Natural killer cell (primary cell): ENCODE results near the gene RPAP2. TPM values are rescaled to one million over a fixed set of nuclear protein-coding genes. Genes with fewer than 3 reads are reported as not detected.

Source experiments
- ATAC-seq, 3 donors: fragments of 150-1000 bp in 2 of 3; fragments of 200-7000 bp in 1 of 3; cut with Tn5 transposase; 1 replicate in 1 of 3; 2 replicates in 2 of 3; pipeline ENCODE4 v1.10.0; 2021; ENCODE audit warnings: mild to moderate bottlenecking in 2 of 3, moderate library complexity in 2 of 3
- DNase-seq, 2 donors: peaks; one replicate each; pipeline versions ENCODE4 v3.0.0 to v3.0.0-alpha.2; 2013 to 2021; ENCODE audit warnings: mixed read lengths in 1 of 2
- H3K27ac ChIP-seq: one replicate; pipeline ENCODE4 v1.5.1; 2013; ENCODE audit warnings: mild to moderate bottlenecking, low read length
- H3K27me3 ChIP-seq: one replicate; pipeline ENCODE4 v1.6.1; 2013; ENCODE audit warnings: low read length; ENCODE audit not compliant: control insufficient read depth, insufficient read depth
- H3K36me3 ChIP-seq: one replicate; pipeline ENCODE4 v1.6.1; 2013; ENCODE audit warnings: low read length; ENCODE audit not compliant: control insufficient read depth, insufficient read depth
- H3K4me1 ChIP-seq: one replicate; pipeline ENCODE4 v1.6.1; 2013; ENCODE audit warnings: low read length; ENCODE audit not compliant: control insufficient read depth, insufficient read depth
- H3K4me3 ChIP-seq: one replicate; pipeline ENCODE4 v1.5.1; 2013; ENCODE audit warnings: low read length
- H3K9me3 ChIP-seq: one replicate; pipeline ENCODE4 v1.6.1; 2013; ENCODE audit warnings: low read length; ENCODE audit not compliant: control insufficient read depth, insufficient read depth
- H3K27ac Mint-ChIP-seq, 2 donors: one replicate each; pipeline ENCODE4 v1.8.0; 2022; ENCODE audit warnings: mild to moderate bottlenecking in 2 of 2, mixed read lengths in 2 of 2, moderate library complexity in 1 of 2
- H3K27me3 Mint-ChIP-seq, 2 donors: one replicate each; pipeline ENCODE4 v1.8.0; 2022; ENCODE audit warnings: low read depth in 2 of 2, mixed read lengths in 2 of 2
- H3K36me3 Mint-ChIP-seq: one replicate; pipeline ENCODE4 v1.8.0; 2022; ENCODE audit warnings: mixed read lengths
- H3K4me1 Mint-ChIP-seq, 2 donors: one replicate each; pipeline ENCODE4 v1.8.0; 2022; ENCODE audit warnings: mixed read lengths in 2 of 2
- H3K4me3 Mint-ChIP-seq: one replicate; pipeline ENCODE4 v1.8.0; 2022; ENCODE audit warnings: mild to moderate bottlenecking, moderate library complexity, mixed read lengths
- H3K9me3 Mint-ChIP-seq, 2 donors: one replicate each; pipeline ENCODE4 v1.8.0; 2022; ENCODE audit warnings: mixed read lengths in 2 of 2
- CTCF ChIP-seq: fragments of 200-600 bp; IDR thresholded peaks from one replicate; pipeline ENCODE4 v1.8.0; 2022; ENCODE audit warnings: antibody characterized with exemption
- WGBS: methylation state at CpG from one replicate; pipeline ENCODE4 v1.1.7; 2013; ENCODE audit warnings: missing lambda C conversion rate; ENCODE audit not compliant: insufficient coverage; 5-methylcytosine and 5-hydroxymethylcytosine counted together
- intact Hi-C: fragments of 100-400 bp; cut with micrococcal nuclease; formaldehyde crosslinking; loops from one replicate; pipeline ENCODE4 v1.14.2; 2022
- total RNA-seq, 4 donors: library from RNA; stranded (reverse); fragments of 120-200 nt in 1 of 4; gene quantifications; one replicate each; pipeline versions ENCODE4 v1.2.3 to v1.2.4, GENCODE V29; 2013 to 2022

The RPAP2 gene
- total RNA-seq, 3 donors from 2014 or later (not counting 1 experiment from before 2014, with no cell fraction given) = 39.4 to 45.7 (median 39.8) TPM

- H3K4me3 Mint-ChIP-seq = no peak overlapping the region
- Histone ChIP-seq H3K4me1 (no peaks in the 10 kb centered on the region), H3K4me3 (no peak overlapping the region), H3K9me3 (no peaks in the 10 kb centered on the region), H3K27me3 (no peaks in the 10 kb centered on the region), H3K36me3 (no peaks in the 10 kb centered on the region), H3K27ac (no peak overlapping the region)
- intact Hi-C loops = no loop called here
- TF ChIP-seq CTCF = no peak
- H3K27me3 Mint-ChIP-seq = no peaks in the 10 kb centered on the region
- H3K27ac Mint-ChIP-seq = no peak overlapping the region
- no peak for ATAC-seq
- peaks cover 0 to 7% of the 10 kb centered on the region in 2 donors for H3K4me1 Mint-ChIP-seq
- no peaks in the 10 kb centered on the region for H3K36me3 Mint-ChIP-seq
- no peaks in the 10 kb centered on the region for H3K9me3 Mint-ChIP-seq
- DNase-seq = no peak
- 100% methylated on average over 2 of the region's 3 CpGs for WGBS
These were observed 148.3 kb downstream of the RPAP2 start for GRCh38 chr1:92447033-92447681.

- DNase-seq = no peak
- Histone ChIP-seq H3K9me3 (no peaks in the 10 kb centered on the region), H3K4me1 (no peaks in the 10 kb centered on the region), H3K4me3 (no peak overlapping the region), H3K27ac (no peak overlapping the region), H3K27me3 (no peaks in the 10 kb centered on the region), H3K36me3 (no peaks in the 10 kb centered on the region)
- Mint-ChIP-seq H3K36me3 (no peaks in the 10 kb centered on the region), H3K4me3 (no peak overlapping the region), H3K27ac (no peak overlapping the region), H3K4me1 (peaks cover 0 to 7% of the 10 kb centered on the region in 2 donors), H3K27me3 (no peaks in the 10 kb centered on the region), H3K9me3 (no peaks in the 10 kb centered on the region)
- no peak for ATAC-seq
- intact Hi-C loops = no loop called here
- no peak for TF ChIP-seq CTCF
- WGBS = 95% methylated on average over 2 of the region's 2 CpGs
These were observed 149.1 kb downstream of the RPAP2 start for GRCh38 chr1:92447976-92448375.

Other genes with a start within 250 kb of the RPAP2 start
- gene SETSIP, start 223.6 kb upstream of the RPAP2 start, total RNA-seq = not detected
- gene BTBD8, start 218.7 kb upstream of the RPAP2 start, total RNA-seq = 1 to 10 TPM; 3.7 to 5.7 (median 4.0) TPM
- not detected for gene C1orf146, start 81.1 kb upstream of the RPAP2 start, total RNA-seq
- gene GLMN, start 72 bp upstream of the RPAP2 start, total RNA-seq = 10 to 100 TPM; 19.8 to 25.9 (median 19.9) TPM
- 10 to 100 TPM; 42.7 to 50.3 (median 46.0) TPM for gene GFI1, start 187.9 kb downstream of the RPAP2 start, total RNA-seq